WTC11 (cell line): Measurements from ENCODE around the gene NPIPB6. TPM values are rescaled to one million over a fixed set of nuclear protein-coding genes. Genes with fewer than 3 reads are reported as not detected.

Source experiments
- ATAC-seq: fragments of 200-7000 bp; cut with Tn5 transposase; 2 replicates; pipeline ENCODE4 v1.10.0; 2021; ENCODE audit warnings: mild to moderate bottlenecking, moderate library complexity
- CTCF ChIA-PET: fragments of 300-600 bp; sonication (Branson Sonifier 250); formaldehyde crosslinking; loops from one replicate; lab custom pipeline; 2021; ENCODE audit warnings: antibody characterized with exemption; lab: Charles Lee
- POLR2A ChIA-PET: fragments of 350-600 bp; sonication (Branson Sonifier 250); formaldehyde crosslinking; loops from one replicate; lab custom pipeline; 2021; ENCODE audit warnings: antibody characterized with exemption; lab: Charles Lee
- DNase-seq: peaks from one replicate; pipeline ENCODE4 v3.0.0; 2021; ENCODE audit warnings: low spot score
- H3K27ac Mint-ChIP-seq: 2 replicates; pipeline ENCODE4 v1.8.0; 2021; ENCODE audit warnings: mixed read lengths
- H3K27me3 Mint-ChIP-seq: 2 replicates; pipeline ENCODE4 v1.8.0; 2021; ENCODE audit warnings: low read depth, mild to moderate bottlenecking, moderate library complexity, mixed read lengths
- H3K36me3 Mint-ChIP-seq: 2 replicates; pipeline ENCODE4 v1.8.0; 2021; ENCODE audit warnings: mixed read lengths
- H3K4me1 Mint-ChIP-seq: 2 replicates; pipeline ENCODE4 v1.8.0; 2022; ENCODE audit warnings: mixed read lengths
- H3K4me3 Mint-ChIP-seq: 2 replicates; pipeline ENCODE4 v1.8.0; 2021; ENCODE audit warnings: mild to moderate bottlenecking, moderate library complexity, mixed read lengths
- H3K9me3 Mint-ChIP-seq: 2 replicates; pipeline ENCODE4 v1.8.0; 2021; ENCODE audit warnings: mixed read lengths
- ATF6 ChIP-seq: sonication (generic); formaldehyde crosslinking; IDR thresholded peaks from 2 replicates; pipeline ENCODE4 v1.8.1; 2023; ENCODE audit warnings: mild to moderate bottlenecking, missing genetic modification reagents
- CDX4 ChIP-seq: fragments of 250-450 bp; sonication (Bioruptor Pico); IDR thresholded peaks from 2 replicates; pipeline ENCODE4 v1.9.0; 2021; ENCODE audit warnings: moderate library complexity, mild to moderate bottlenecking, inconsistent platforms, borderline replicate concordance
- CREM ChIP-seq: sonication (generic); formaldehyde crosslinking; IDR thresholded peaks from 2 replicates; pipeline ENCODE4 v1.8.1; 2022; ENCODE audit warnings: mild to moderate bottlenecking, missing genetic modification reagents, moderate library complexity
- FOXP1 ChIP-seq: sonication (generic); formaldehyde crosslinking; IDR thresholded peaks from 2 replicates; pipeline ENCODE4 v1.8.0; 2022; ENCODE audit warnings: missing genetic modification reagents, mild to moderate bottlenecking, moderate library complexity, borderline replicate concordance
- GABPB1 ChIP-seq: sonication (generic); formaldehyde crosslinking; IDR thresholded peaks from 2 replicates; pipeline ENCODE4 v1.8.1; 2023; ENCODE audit warnings: mild to moderate bottlenecking, missing genetic modification reagents
- HMGA2 ChIP-seq: fragments of 250-450 bp; sonication (Bioruptor Pico); IDR thresholded peaks from 2 replicates; pipeline ENCODE4 v1.4.0; 2021; ENCODE audit warnings: mild to moderate bottlenecking, moderate library complexity
- JAZF1 ChIP-seq: fragments of 250-450 bp; sonication (Bioruptor Pico); IDR thresholded peaks from 2 replicates; pipeline ENCODE4 v1.9.0; 2021; ENCODE audit warnings: moderate library complexity, mild to moderate bottlenecking, inconsistent platforms
- OVOL2 ChIP-seq: fragments of 250-450 bp; sonication (Bioruptor Pico); IDR thresholded peaks from 2 replicates; pipeline ENCODE4 v1.9.0; 2021; ENCODE audit warnings: mild to moderate bottlenecking, borderline replicate concordance
- RORB ChIP-seq: fragments of 250-450 bp; sonication (Bioruptor Pico); IDR thresholded peaks from 2 replicates; pipeline ENCODE4 v1.9.0; 2021; ENCODE audit warnings: mild to moderate bottlenecking
- SP1 ChIP-seq: sonication (generic); formaldehyde crosslinking; conservative IDR thresholded peaks from 2 replicates; pipeline ENCODE4 v1.8.1; 2022; ENCODE audit warnings: missing genetic modification reagents
- TEAD1 ChIP-seq: sonication (generic); formaldehyde crosslinking; IDR thresholded peaks from 2 replicates; pipeline ENCODE4 v1.8.0; 2022; ENCODE audit warnings: mild to moderate bottlenecking, missing genetic modification reagents
- TP53 ChIP-seq: sonication (generic); formaldehyde crosslinking; IDR thresholded peaks from 2 replicates; pipeline ENCODE4 v1.8.1; 2023; ENCODE audit warnings: mild to moderate bottlenecking, missing genetic modification reagents
- ZNF121 ChIP-seq: sonication (generic); formaldehyde crosslinking; IDR thresholded peaks from 2 replicates; pipeline ENCODE4 v1.8.0; 2023; ENCODE audit warnings: missing genetic modification reagents
- total RNA-seq: library from RNA; stranded (reverse); gene quantifications from 3 replicates; pipeline ENCODE4 v1.2.3, GENCODE V29; 2021
- TF ChIP-seq, protein P1 (sequence below): sonication (generic); formaldehyde crosslinking; IDR thresholded peaks from 2 replicates; pipeline ENCODE4 v1.8.1; 2022; ENCODE audit warnings: missing genetic modification reagents, borderline replicate concordance
- TF ChIP-seq, protein P2 (sequence below): fragments of 250-450 bp; sonication (Bioruptor Pico); conservative IDR thresholded peaks from 2 replicates; pipeline ENCODE4 v1.9.0; 2021; ENCODE audit warnings: mild to moderate bottlenecking
- TF ChIP-seq, protein P3 (sequence below): sonication (generic); formaldehyde crosslinking; IDR thresholded peaks from 2 replicates; pipeline ENCODE4 v1.8.1; 2023; ENCODE audit warnings: mild to moderate bottlenecking, moderate library complexity, missing genetic modification reagents
- TF ChIP-seq, protein P4 (sequence below): sonication (generic); formaldehyde crosslinking; IDR thresholded peaks from 2 replicates; pipeline ENCODE4 v1.8.0; 2022; ENCODE audit warnings: mild to moderate bottlenecking, missing genetic modification reagents
- TF ChIP-seq, protein P5 (sequence below): fragments of 250-450 bp; sonication (Bioruptor Pico); IDR thresholded peaks from 2 replicates; pipeline ENCODE4 v2.1.2; 2022; ENCODE audit warnings: mild to moderate bottlenecking, moderate library complexity

Gene NPIPB6
- total RNA-seq, 1 experiment from 2014 or later: 0.83 TPM

GRCh38 chr16:28293601-28293960 lies 69.7 kb downstream of the NPIPB6 start:
- peaks cover 58% of the 10 kb centered on the region for H3K4me1 Mint-ChIP-seq
- H3K27me3 Mint-ChIP-seq: no peaks in the 10 kb centered on the region
- POLR2A ChIA-PET: interaction anchor here (1.2 kb wide), 1 partner anchor 23 kb away, joined by 3 read pairs; no protein-coding TSS in a partner anchor

DNA sequence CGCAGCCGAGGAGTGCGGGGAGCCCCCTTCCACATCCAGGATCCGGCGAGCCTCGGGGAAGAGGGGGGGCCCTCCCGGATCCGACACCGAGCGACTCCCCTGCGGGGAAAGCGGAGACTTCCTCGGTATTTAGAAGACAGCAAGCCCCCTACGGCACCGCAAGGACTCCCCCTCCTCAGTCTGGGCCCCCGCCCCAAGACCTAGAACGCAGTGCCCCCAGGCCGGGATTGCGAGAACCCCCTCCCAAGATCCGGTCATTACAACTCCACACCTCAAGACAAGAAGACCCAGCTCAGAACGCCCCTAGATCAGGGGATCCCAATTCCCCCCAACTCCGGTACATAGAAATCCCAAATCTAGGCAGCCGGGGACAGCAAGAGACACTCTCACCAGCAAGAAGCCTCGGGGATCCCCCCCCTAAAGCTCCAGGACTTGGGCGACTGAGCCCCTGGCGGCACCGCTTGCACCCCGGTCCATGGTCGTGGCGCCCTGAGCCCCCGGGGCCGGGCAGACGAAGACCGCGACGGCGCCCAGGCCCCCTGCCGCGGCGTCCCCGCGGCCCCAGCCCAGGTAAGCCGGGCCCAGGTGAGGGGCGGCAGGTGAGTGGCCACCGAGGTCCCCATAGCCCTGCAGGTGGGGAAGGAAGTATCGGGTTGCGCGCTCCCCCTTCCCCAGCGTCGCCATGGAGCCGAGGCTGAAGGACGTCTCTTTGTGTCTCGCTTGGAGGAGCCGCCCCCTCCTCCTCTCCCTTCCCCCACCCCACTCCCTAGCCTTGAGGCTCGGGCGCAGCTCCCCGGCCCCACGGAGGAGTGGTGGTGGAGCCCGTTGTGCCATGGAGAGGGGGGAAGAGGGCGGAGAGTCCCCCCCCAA lies 70.3 kb downstream of the NPIPB6 start:
- peaks cover 54% of the 10 kb centered on the region for H3K4me1 Mint-ChIP-seq
- DNase-seq (peak; percentile 85), ATAC-seq (peak; percentile 81)
- CTCF ChIA-PET: interaction anchor here (1.0 to 3.4 kb wide), 5 partner anchors 11 to 202 kb away, joined by 3 to 14 read pairs (median 10); no protein-coding TSS in a partner anchor
- no peaks in the 10 kb centered on the region for H3K9me3 Mint-ChIP-seq
- peak overlapping the region; percentile 88 for H3K4me3 Mint-ChIP-seq
- no peaks in the 10 kb centered on the region for H3K27me3 Mint-ChIP-seq
- POLR2A ChIA-PET: interaction anchor here (0.7 to 1.2 kb wide), 2 partner anchors 10 to 23 kb away, joined by 3 to 6 read pairs; no protein-coding TSS in a partner anchor
- peaks cover 20% of the 10 kb centered on the region for H3K36me3 Mint-ChIP-seq
- H3K27ac Mint-ChIP-seq: peak overlapping the region; percentile 82
- TF ChIP-seq SP1 (no peak; the same call in 1 of the 2 replicates), HMGA2 (CRISPR knock-in tag) (no peak), CREM (CRISPR knock-in tag) (0 out of 2 replicates have a peak, but pooled peaks have one; percentile 55), ZNF121 (CRISPR knock-in tag) (peak; percentile 82), CDX4 (CRISPR knock-in tag) (no peak), TP53 (CRISPR knock-in tag) (no peak), TEAD1 (CRISPR knock-in tag) (peak; percentile 71; the same call in 1 of the 2 replicates)
- TF ChIP-seq, protein P1, sequence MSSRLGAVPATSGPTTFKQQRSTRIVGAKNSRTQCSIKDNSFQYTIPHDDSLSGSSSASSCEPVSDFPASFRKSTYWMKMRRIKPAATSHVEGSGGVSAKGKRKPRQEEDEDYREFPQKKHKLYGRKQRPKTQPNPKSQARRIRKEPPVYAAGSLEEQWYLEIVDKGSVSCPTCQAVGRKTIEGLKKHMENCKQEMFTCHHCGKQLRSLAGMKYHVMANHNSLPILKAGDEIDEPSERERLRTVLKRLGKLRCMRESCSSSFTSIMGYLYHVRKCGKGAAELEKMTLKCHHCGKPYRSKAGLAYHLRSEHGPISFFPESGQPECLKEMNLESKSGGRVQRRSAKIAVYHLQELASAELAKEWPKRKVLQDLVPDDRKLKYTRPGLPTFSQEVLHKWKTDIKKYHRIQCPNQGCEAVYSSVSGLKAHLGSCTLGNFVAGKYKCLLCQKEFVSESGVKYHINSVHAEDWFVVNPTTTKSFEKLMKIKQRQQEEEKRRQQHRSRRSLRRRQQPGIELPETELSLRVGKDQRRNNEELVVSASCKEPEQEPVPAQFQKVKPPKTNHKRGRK: no peak
- TF ChIP-seq, protein P2, sequence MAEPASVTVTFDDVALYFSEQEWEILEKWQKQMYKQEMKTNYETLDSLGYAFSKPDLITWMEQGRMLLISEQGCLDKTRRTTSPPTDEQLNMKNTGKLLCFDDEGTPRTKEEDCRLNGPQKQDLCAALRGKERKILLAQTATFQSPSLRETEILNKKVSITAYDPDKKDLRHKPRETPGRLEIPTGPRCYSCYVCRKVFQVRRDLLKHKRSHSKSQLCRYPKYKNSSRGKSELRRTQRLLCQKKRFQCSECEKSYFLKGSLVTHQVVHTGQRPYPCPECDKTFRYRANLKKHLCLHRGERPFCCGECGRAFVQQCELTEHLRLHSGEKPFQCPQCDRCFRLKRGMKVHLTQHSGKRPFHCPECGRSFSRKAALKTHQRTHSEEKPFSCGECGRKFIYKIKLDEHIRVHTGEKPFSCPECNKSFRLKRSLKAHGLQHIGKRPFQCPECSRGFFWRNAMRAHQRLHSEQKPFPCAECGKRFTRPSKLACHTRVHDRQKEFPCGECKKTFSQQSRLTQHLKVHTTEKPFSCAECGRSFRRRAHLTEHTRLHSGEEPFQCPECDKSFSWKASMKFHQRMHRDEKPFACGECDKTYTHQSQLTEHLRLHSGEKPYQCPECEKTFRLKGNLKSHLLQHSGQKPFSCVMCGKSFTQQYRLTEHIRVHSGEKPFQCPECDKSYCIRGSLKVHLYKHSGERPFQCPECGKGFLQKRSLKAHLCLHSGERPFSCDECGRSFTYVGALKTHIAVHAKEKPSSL (CRISPR knock-in tag): no peak
- TF ChIP-seq, protein P3, sequence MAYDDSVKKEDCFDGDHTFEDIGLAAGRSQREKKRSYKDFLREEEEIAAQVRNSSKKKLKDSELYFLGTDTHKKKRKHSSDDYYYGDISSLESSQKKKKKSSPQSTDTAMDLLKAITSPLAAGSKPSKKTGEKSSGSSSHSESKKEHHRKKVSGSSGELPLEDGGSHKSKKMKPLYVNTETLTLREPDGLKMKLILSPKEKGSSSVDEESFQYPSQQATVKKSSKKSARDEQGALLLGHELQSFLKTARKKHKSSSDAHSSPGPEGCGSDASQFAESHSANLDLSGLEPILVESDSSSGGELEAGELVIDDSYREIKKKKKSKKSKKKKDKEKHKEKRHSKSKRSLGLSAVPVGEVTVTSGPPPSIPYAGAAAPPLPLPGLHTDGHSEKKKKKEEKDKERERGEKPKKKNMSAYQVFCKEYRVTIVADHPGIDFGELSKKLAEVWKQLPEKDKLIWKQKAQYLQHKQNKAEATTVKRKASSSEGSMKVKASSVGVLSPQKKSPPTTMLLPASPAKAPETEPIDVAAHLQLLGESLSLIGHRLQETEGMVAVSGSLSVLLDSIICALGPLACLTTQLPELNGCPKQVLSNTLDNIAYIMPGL (CRISPR knock-in tag): peak; percentile 63; the same call in 1 of the 2 replicates
- TF ChIP-seq, protein P4, sequence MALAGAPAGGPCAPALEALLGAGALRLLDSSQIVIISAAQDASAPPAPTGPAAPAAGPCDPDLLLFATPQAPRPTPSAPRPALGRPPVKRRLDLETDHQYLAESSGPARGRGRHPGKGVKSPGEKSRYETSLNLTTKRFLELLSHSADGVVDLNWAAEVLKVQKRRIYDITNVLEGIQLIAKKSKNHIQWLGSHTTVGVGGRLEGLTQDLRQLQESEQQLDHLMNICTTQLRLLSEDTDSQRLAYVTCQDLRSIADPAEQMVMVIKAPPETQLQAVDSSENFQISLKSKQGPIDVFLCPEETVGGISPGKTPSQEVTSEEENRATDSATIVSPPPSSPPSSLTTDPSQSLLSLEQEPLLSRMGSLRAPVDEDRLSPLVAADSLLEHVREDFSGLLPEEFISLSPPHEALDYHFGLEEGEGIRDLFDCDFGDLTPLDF (CRISPR knock-in tag): no peak

More at GRCh38 chr16:28293601-28293960, 69.7 kb downstream of the NPIPB6 start:
- DNase-seq (no peak), ATAC-seq (no peak)
- Mint-ChIP-seq H3K36me3 (peaks cover 20% of the 10 kb centered on the region), H3K9me3 (no peaks in the 10 kb centered on the region), H3K4me3 (peak overlapping the region; percentile 88), H3K27ac (peak overlapping the region; percentile 58; the same call in 1 of the 2 replicates)
- CTCF ChIA-PET: interaction anchor here (1.0 to 3.4 kb wide), 5 partner anchors 12 to 203 kb away, joined by 3 to 14 read pairs (median 10); no protein-coding TSS in a partner anchor
- TF ChIP-seq ATF6 (CRISPR knock-in tag) (no peak), FOXP1 (CRISPR knock-in tag) (no peak), RORB (CRISPR knock-in tag) (no peak), JAZF1 (CRISPR knock-in tag) (no peak), OVOL2 (CRISPR knock-in tag) (no peak), TEAD1 (CRISPR knock-in tag) (no peak), GABPB1 (CRISPR knock-in tag) (no peak), HMGA2 (CRISPR knock-in tag) (no peak)
- TF ChIP-seq, protein P5, sequence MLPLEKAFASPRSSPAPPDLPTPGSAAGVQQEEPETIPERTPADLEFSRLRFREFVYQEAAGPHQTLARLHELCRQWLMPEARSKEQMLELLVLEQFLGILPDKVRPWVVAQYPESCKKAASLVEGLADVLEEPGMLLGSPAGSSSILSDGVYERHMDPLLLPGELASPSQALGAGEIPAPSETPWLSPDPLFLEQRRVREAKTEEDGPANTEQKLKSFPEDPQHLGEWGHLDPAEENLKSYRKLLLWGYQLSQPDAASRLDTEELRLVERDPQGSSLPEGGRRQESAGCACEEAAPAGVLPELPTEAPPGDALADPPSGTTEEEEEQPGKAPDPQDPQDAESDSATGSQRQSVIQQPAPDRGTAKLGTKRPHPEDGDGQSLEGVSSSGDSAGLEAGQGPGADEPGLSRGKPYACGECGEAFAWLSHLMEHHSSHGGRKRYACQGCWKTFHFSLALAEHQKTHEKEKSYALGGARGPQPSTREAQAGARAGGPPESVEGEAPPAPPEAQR: no peak
- TF ChIP-seq, protein P4 (CRISPR knock-in tag): no peak
